ENCODE results near the gene GLCE.

GLCE gene

GRCh38 chr15:69316291-69316690 is 155.9 kb downstream of the GLCE start:
- no peak for ATAC-seq
- TF ChIP-seq ZNF8 (CRISPR knock-in tag; IDR thresholded peaks at IDR 0.05) (no peak), ZNF70 (CRISPR knock-in tag; IDR thresholded peaks at IDR 0.05) (no peak), SNAI2 (CRISPR knock-in tag; IDR thresholded peaks at IDR 0.05) (no peak), RARB (CRISPR knock-in tag; IDR thresholded peaks at IDR 0.05) (no peak), CSDC2 (CRISPR knock-in tag; IDR thresholded peaks at IDR 0.05) (no peak), TCF4 (CRISPR knock-in tag; IDR thresholded peaks at IDR 0.05; ENCODE audit: borderline replicate concordance) (no peak), ISL1 (CRISPR knock-in tag; IDR thresholded peaks at IDR 0.05) (no peak), ZFP3 (CRISPR knock-in tag; IDR thresholded peaks at IDR 0.05) (no peak), ZC3H10 (CRISPR knock-in tag; IDR thresholded peaks at IDR 0.05) (no peak), ARNTL (CRISPR knock-in tag; IDR thresholded peaks at IDR 0.05; ENCODE audit: borderline replicate concordance, low read depth) (no peak), POU6F1 (CRISPR knock-in tag; IDR thresholded peaks at IDR 0.05; ENCODE audit: borderline replicate concordance, low read depth) (no peak), ZNF565 (CRISPR knock-in tag; conservative IDR thresholded peaks at IDR 0.05; ENCODE audit: low read depth) (no peak), GLIS3 (CRISPR knock-in tag; IDR thresholded peaks at IDR 0.05) (no peak), TOX (CRISPR knock-in tag; IDR thresholded peaks at IDR 0.05; ENCODE audit: borderline replicate concordance) (no peak), PPARA (CRISPR knock-in tag; IDR thresholded peaks at IDR 0.05; ENCODE audit: borderline replicate concordance) (no peak)
- TF ChIP-seq, protein P1, sequence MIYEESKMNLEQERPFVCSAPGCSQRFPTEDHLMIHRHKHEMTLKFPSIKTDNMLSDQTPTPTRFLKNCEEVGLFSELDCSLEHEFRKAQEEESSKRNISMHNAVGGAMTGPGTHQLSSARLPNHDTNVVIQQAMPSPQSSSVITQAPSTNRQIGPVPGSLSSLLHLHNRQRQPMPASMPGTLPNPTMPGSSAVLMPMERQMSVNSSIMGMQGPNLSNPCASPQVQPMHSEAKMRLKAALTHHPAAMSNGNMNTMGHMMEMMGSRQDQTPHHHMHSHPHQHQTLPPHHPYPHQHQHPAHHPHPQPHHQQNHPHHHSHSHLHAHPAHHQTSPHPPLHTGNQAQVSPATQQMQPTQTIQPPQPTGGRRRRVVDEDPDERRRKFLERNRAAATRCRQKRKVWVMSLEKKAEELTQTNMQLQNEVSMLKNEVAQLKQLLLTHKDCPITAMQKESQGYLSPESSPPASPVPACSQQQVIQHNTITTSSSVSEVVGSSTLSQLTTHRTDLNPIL (CRISPR knock-in tag; IDR thresholded peaks at IDR 0.05; ENCODE audit: low read depth): no peak
- TF ChIP-seq, protein P2, sequence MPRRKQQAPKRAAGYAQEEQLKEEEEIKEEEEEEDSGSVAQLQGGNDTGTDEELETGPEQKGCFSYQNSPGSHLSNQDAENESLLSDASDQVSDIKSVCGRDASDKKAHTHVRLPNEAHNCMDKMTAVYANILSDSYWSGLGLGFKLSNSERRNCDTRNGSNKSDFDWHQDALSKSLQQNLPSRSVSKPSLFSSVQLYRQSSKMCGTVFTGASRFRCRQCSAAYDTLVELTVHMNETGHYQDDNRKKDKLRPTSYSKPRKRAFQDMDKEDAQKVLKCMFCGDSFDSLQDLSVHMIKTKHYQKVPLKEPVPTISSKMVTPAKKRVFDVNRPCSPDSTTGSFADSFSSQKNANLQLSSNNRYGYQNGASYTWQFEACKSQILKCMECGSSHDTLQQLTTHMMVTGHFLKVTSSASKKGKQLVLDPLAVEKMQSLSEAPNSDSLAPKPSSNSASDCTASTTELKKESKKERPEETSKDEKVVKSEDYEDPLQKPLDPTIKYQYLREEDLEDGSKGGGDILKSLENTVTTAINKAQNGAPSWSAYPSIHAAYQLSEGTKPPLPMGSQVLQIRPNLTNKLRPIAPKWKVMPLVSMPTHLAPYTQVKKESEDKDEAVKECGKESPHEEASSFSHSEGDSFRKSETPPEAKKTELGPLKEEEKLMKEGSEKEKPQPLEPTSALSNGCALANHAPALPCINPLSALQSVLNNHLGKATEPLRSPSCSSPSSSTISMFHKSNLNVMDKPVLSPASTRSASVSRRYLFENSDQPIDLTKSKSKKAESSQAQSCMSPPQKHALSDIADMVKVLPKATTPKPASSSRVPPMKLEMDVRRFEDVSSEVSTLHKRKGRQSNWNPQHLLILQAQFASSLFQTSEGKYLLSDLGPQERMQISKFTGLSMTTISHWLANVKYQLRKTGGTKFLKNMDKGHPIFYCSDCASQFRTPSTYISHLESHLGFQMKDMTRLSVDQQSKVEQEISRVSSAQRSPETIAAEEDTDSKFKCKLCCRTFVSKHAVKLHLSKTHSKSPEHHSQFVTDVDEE (CRISPR knock-in tag; IDR thresholded peaks at IDR 0.05): no peak

- no peak for TF ChIP-seq ZFP30 (CRISPR knock-in tag; IDR thresholded peaks at IDR 0.05)
- no peak for TF ChIP-seq SNAI2 (CRISPR knock-in tag; IDR thresholded peaks at IDR 0.05)
- TF ChIP-seq ISL1 (CRISPR knock-in tag; IDR thresholded peaks at IDR 0.05): no peak
- TF ChIP-seq ZNF565 (CRISPR knock-in tag; conservative IDR thresholded peaks at IDR 0.05; ENCODE audit: low read depth): no peak
- TF ChIP-seq, protein P1 (CRISPR knock-in tag; IDR thresholded peaks at IDR 0.05; ENCODE audit: low read depth): no peak
- no peak for TF ChIP-seq BACH2 (CRISPR knock-in tag; IDR thresholded peaks at IDR 0.05; ENCODE audit: borderline replicate concordance)
- no peak for TF ChIP-seq CSDC2 (CRISPR knock-in tag; IDR thresholded peaks at IDR 0.05)
- TF ChIP-seq OSR1 (CRISPR knock-in tag; IDR thresholded peaks at IDR 0.05): no peak
- no peak for TF ChIP-seq ESRRG (CRISPR knock-in tag; IDR thresholded peaks at IDR 0.05)
- ATAC-seq: no peak
These were observed 157.0 kb downstream of the GLCE start for GRCh38 chr15:69317392-69317841.

- ATAC-seq: no peak
- no peak for TF ChIP-seq OSR1 (CRISPR knock-in tag; IDR thresholded peaks at IDR 0.05)
- TF ChIP-seq PATZ1 (CRISPR knock-in tag; IDR thresholded peaks at IDR 0.05; ENCODE audit: borderline replicate concordance): no peak
- no peak for TF ChIP-seq ZC3H10 (CRISPR knock-in tag; IDR thresholded peaks at IDR 0.05)
- no peak for TF ChIP-seq ZNF8 (CRISPR knock-in tag; IDR thresholded peaks at IDR 0.05)
- no peak for TF ChIP-seq ZNF70 (CRISPR knock-in tag; IDR thresholded peaks at IDR 0.05)
- TF ChIP-seq, protein P1 (CRISPR knock-in tag; IDR thresholded peaks at IDR 0.05; ENCODE audit: low read depth): no peak
- TF ChIP-seq, protein P3, sequence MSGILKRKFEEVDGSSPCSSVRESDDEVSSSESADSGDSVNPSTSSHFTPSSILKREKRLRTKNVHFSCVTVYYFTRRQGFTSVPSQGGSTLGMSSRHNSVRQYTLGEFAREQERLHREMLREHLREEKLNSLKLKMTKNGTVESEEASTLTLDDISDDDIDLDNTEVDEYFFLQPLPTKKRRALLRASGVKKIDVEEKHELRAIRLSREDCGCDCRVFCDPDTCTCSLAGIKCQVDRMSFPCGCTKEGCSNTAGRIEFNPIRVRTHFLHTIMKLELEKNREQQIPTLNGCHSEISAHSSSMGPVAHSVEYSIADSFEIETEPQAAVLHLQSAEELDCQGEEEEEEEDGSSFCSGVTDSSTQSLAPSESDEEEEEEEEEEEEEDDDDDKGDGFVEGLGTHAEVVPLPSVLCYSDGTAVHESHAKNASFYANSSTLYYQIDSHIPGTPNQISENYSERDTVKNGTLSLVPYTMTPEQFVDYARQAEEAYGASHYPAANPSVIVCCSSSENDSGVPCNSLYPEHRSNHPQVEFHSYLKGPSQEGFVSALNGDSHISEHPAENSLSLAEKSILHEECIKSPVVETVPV (CRISPR knock-in tag; IDR thresholded peaks at IDR 0.05): no peak
These were observed 157.6 kb downstream of the GLCE start for GRCh38 chr15:69318033-69318432.

All from SK-N-SH treated with all-trans-retinoic acid at 6 μM for 48 hours (cell line).